K562 (cell line): ENCODE results near the gene TSPYL6.

ENCODE experiments used
- CTCF ChIP-seq, 3 experiments: IDR thresholded peaks in 2 of 3; conservative IDR thresholded peaks in 1 of 3; 2 replicates each; pipeline ENCODE4 v1.5.1; 2011 to 2012; ENCODE audit warnings: low read length in 3 of 3, mild to moderate bottlenecking in 3 of 3, control low read depth in 2 of 3, improper control_type of control experiment in 1 of 3, inconsistent platforms in 1 of 3, low read depth in 1 of 3, mixed read lengths in 1 of 3, moderate library complexity in 1 of 3; ENCODE audit not compliant: insufficient read depth in 2 of 3
- SIN3A ChIP-seq, 2 experiments: fragments of 150-350 bp in 1 of 2; IDR thresholded peaks; 2 replicates each; pipeline ENCODE4 v1.6.1; 2011 to 2016; ENCODE audit warnings: borderline replicate concordance in 2 of 2, low read depth in 2 of 2, low read length in 2 of 2, mild to moderate bottlenecking in 2 of 2, moderate library complexity in 2 of 2; ENCODE audit not compliant: control insufficient read depth in 1 of 2

- no peak for TF ChIP-seq SIN3A (IDR thresholded peaks at IDR 0.05; ENCODE audit: borderline replicate concordance in 2 of 2, control insufficient read depth in 1 of 2, low read depth in 2 of 2, low read length in 2 of 2)
- no peak for TF ChIP-seq CTCF (IDR thresholded peaks at IDR 0.05 in 2 of 3, conservative IDR thresholded peaks at IDR 0.05 in 1 of 3; ENCODE audit: insufficient read depth in 2 of 3, low read depth in 1 of 3, low read length in 3 of 3)
Measured at GRCh38 chr2:54285451-54285850, 29.4 kb upstream of the TSPYL6 start.
